Right lobe of liver (tissue), 4 donors: Measurements from ENCODE around the gene KY.

Experiments
- CTCF ChIP-seq, 4 donors: fragments of 200-600 bp in 3 of 4; fragments of 450-650 bp in 1 of 4; IDR thresholded peaks; one replicate each; pipeline versions ENCODE4 v1.5.1 to v1.8.0; 2016 to 2022; ENCODE audit warnings: antibody characterized with exemption in 4 of 4, mild to moderate bottlenecking in 2 of 4
- POLR2A ChIP-seq: fragments of 450-650 bp; IDR thresholded peaks from one replicate; pipeline ENCODE4 v1.6.1; 2017; ENCODE audit warnings: antibody characterized with exemption, mild to moderate bottlenecking
- donor health status: DM: no; HTN: no; CAD: no.
- donor health status: DM: no; HTN: no; CAD: no.
- donor health status: DM: no; HTN: yes; CAD: no.

GRCh38 chr3:134697830-134698689 is 47.2 kb upstream of the KY start:
- no peak for TF ChIP-seq CTCF (IDR thresholded peaks at IDR 0.05)
- no peak for TF ChIP-seq POLR2A
